Endodermal cell (in vitro differentiated cells): ENCODE results near the gene PDLIM4. TPM values are rescaled to one million over a fixed set of nuclear protein-coding genes. Genes with fewer than 3 reads are reported as not detected.

Source experiments
- DNase-seq: peaks from one replicate; pipeline ENCODE4 v3.0.0-alpha.2; 2017
- H3K27ac ChIP-seq: 2 replicates; pipeline ENCODE4 v1.5.1; 2013; ENCODE audit warnings: mild to moderate bottlenecking, low read depth, low read length, moderate library complexity
- H3K27me3 ChIP-seq: 2 replicates; pipeline ENCODE4 v1.6.1; 2013; ENCODE audit warnings: mild to moderate bottlenecking, low read length, moderate library complexity; ENCODE audit not compliant: insufficient read depth, control insufficient read depth, poor library complexity, severe bottlenecking
- H3K36me3 ChIP-seq: 2 replicates; pipeline ENCODE4 v1.7.0; 2013; ENCODE audit warnings: mild to moderate bottlenecking, low read length, moderate library complexity; ENCODE audit not compliant: control insufficient read depth, insufficient read depth
- H3K4me1 ChIP-seq: one replicate; pipeline ENCODE4 v1.7.0; 2013; ENCODE audit warnings: low read length; ENCODE audit not compliant: control insufficient read depth, insufficient read depth
- H3K4me3 ChIP-seq: 2 replicates; pipeline ENCODE4 v1.5.1; 2013; ENCODE audit warnings: mild to moderate bottlenecking, low read length, moderate library complexity
- H3K9ac ChIP-seq: 2 replicates; pipeline ENCODE4 v1.6.1; 2013; ENCODE audit warnings: mild to moderate bottlenecking, low read length, moderate library complexity; ENCODE audit not compliant: poor library complexity, severe bottlenecking; ENCODE audit errors: extremely low read depth
- H3K9me3 ChIP-seq: 2 replicates; pipeline ENCODE4 v1.6.1; 2013; ENCODE audit warnings: mild to moderate bottlenecking, low read length, moderate library complexity; ENCODE audit not compliant: control insufficient read depth
- H3K27ac Mint-ChIP-seq: 2 replicates; pipeline ENCODE4 v1.8.0; 2020; ENCODE audit warnings: mixed read lengths
- H3K27me3 Mint-ChIP-seq: 2 replicates; pipeline ENCODE4 v1.8.0; 2021; ENCODE audit warnings: mild to moderate bottlenecking, mixed read lengths; ENCODE audit not compliant: insufficient read depth
- H3K36me3 Mint-ChIP-seq: 2 replicates; pipeline ENCODE4 v1.8.0; 2020; ENCODE audit warnings: low read depth, mixed read lengths
- H3K4me1 Mint-ChIP-seq: 2 replicates; pipeline ENCODE4 v1.8.0; 2020; ENCODE audit warnings: mixed read lengths
- H3K4me3 Mint-ChIP-seq: 2 replicates; pipeline ENCODE4 v1.8.0; 2020; ENCODE audit warnings: mild to moderate bottlenecking, moderate library complexity, mixed read lengths
- H3K9me3 Mint-ChIP-seq: 2 replicates; pipeline ENCODE4 v1.8.0; 2020; ENCODE audit warnings: mild to moderate bottlenecking, mixed read lengths
- CTCF ChIP-seq: fragments of 200-600 bp; sonication (generic); conservative IDR thresholded peaks from 2 replicates; pipeline ENCODE4 v1.5.0; 2021; ENCODE audit warnings: antibody characterized with exemption, mild to moderate bottlenecking
- WGBS, 2 experiments: methylation state at CpG; one replicate each; pipeline versions ENCODE4 v1.1.5 to v1.1.7; 2013; ENCODE audit warnings: missing lambda C conversion rate in 2 of 2, mixed read lengths in 1 of 2; ENCODE audit not compliant: insufficient coverage in 1 of 2, insufficient read length in 1 of 2; 5-methylcytosine and 5-hydroxymethylcytosine counted together
- total RNA-seq, 2 donors: library from RNA; stranded (reverse); fragmentation: NEBNext Ultra II Directional in 1 of 2; extraction: Animal tissue kit (Norgen Biotek cat#: 25700) in 1 of 2; gene quantifications; 2 replicates in 1 of 2; 3 replicates in 1 of 2; pipeline ENCODE4 v1.2.1, GENCODE V29; 2021

PDLIM4 gene
- total RNA-seq, 2 donors from 2014 or later, result 9.0 to 11.2 TPM

GRCh38 chr5:132228241-132229035 lies 29.1 kb upstream of the PDLIM4 start:
- Mint-ChIP-seq H3K36me3 (no peaks in the 10 kb centered on the region), H3K4me1 (peaks cover 6% of the 10 kb centered on the region), H3K4me3 (peak overlapping the region; percentile 56), H3K27ac (no peak overlapping the region), H3K9me3 (no peaks in the 10 kb centered on the region), H3K27me3 (peaks cover 59% of the 10 kb centered on the region)
- Histone ChIP-seq H3K9ac (peak overlapping the region; percentile 59), H3K27ac (no peak overlapping the region), H3K9me3 (no peaks in the 10 kb centered on the region), H3K4me1 (no peaks in the 10 kb centered on the region), H3K36me3 (no peaks in the 10 kb centered on the region), H3K4me3 (peak overlapping the region; percentile 76), H3K27me3 (peaks cover 61% of the 10 kb centered on the region)
- TF ChIP-seq CTCF, result peak; percentile 47
- WGBS, 2 experiments, result 70 to 90% methylated on average over 10 to 27 of the region's 27 CpGs
- DNase-seq, result peak; percentile 55

GRCh38 chr5:132229236-132229635 lies 28.3 kb upstream of the PDLIM4 start:
- no peaks in the 10 kb centered on the region for H3K36me3 Mint-ChIP-seq
- WGBS, 2 experiments, result 92 to 100% methylated on average over 2 to 5 of the region's 5 CpGs
- no peaks in the 10 kb centered on the region for H3K9me3 ChIP-seq
- no peaks in the 10 kb centered on the region for H3K36me3 ChIP-seq
- H3K4me1 Mint-ChIP-seq, result peaks cover 4% of the 10 kb centered on the region
- no peak overlapping the region for H3K9ac ChIP-seq
- no peak overlapping the region for H3K27ac ChIP-seq
- H3K4me3 Mint-ChIP-seq, result peak overlapping the region; percentile 56
- H3K9me3 Mint-ChIP-seq, result no peaks in the 10 kb centered on the region
- H3K27me3 ChIP-seq, result peaks cover 56% of the 10 kb centered on the region
- peaks cover 59% of the 10 kb centered on the region for H3K27me3 Mint-ChIP-seq
- DNase-seq, result peak; percentile 26
- no peaks in the 10 kb centered on the region for H3K4me1 ChIP-seq
- no peak overlapping the region for H3K4me3 ChIP-seq
- H3K27ac Mint-ChIP-seq, result no peak overlapping the region
- TF ChIP-seq CTCF, result no peak

GRCh38 chr5:132230871-132231270 lies 26.6 kb upstream of the PDLIM4 start:
- WGBS, 2 experiments, result 93 to 97% methylated on average over 5 to 9 of the region's 9 CpGs
- Histone ChIP-seq H3K4me1 (no peaks in the 10 kb centered on the region), H3K9me3 (no peaks in the 10 kb centered on the region), H3K9ac (no peak overlapping the region), H3K36me3 (no peaks in the 10 kb centered on the region), H3K27me3 (peaks cover 39% of the 10 kb centered on the region), H3K27ac (no peak overlapping the region), H3K4me3 (no peak overlapping the region)
- TF ChIP-seq CTCF, result no peak
- no peaks in the 10 kb centered on the region for H3K36me3 Mint-ChIP-seq
- no peak for DNase-seq
- H3K9me3 Mint-ChIP-seq, result no peaks in the 10 kb centered on the region
- H3K27ac Mint-ChIP-seq, result no peak overlapping the region
- H3K4me3 Mint-ChIP-seq, result no peak overlapping the region
- peaks cover 46% of the 10 kb centered on the region for H3K27me3 Mint-ChIP-seq
- H3K4me1 Mint-ChIP-seq, result peaks cover 4% of the 10 kb centered on the region
